ENCODE data around the gene GGCT. TPM values are rescaled to one million over a fixed set of nuclear protein-coding genes. Genes with fewer than 3 reads are reported as not detected.

GGCT gene
- total RNA-seq, 6 donors from 2014 or later = 12.6 to 26.2 (median 22.2) TPM

DNA sequence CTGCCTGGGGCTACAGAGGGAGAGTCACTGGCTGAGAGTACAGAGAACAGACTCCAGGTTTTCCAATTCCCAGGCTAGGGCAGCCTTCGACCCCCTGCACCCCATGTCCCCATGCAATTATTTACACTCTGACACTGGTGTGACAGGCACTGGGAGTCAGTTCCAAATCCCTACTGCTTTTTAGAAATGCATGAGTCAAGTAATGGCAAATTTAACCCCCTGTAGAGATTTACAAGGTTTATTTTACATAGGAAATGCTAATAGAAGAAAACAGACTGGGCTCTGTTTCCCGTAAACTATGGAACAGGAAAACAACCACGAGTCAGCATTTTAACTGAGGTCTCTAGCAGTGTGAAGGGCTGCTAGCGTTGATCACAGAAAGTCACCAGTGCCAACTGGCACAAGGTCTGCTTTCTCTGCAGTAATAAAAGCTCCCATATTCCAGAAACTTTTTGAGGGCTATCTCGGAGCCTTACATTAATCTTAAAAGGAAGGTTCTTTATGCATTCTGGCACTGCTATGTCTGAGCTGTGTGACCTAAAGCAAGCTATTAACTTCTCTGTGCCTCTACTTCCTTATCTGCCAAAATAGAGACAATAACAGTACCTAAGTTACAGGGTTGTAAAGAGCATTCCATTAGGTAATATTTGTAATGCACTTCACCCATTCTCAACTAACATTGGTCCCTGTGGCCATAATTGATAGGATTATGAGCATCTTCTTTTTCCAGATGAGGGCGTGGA is 54.2 kb downstream of the GGCT start:
- Histone ChIP-seq H3K27me3 (no peaks in the 10 kb centered on the region), H3K36me3 (peaks cover 18 to 92% (median 74%) of the 10 kb centered on the region in 4 donors), H3K4me1 (peaks cover 3 to 9% (median 6%) of the 10 kb centered on the region in 4 donors), H3K9me3 (no peaks in the 10 kb centered on the region), H3K4me3 (no peak overlapping the region), H3K27ac (no peak overlapping the region)
- WGBS, 2 donors = 61 to 84% methylated on average over 6 of the region's 6 CpGs
- ATAC-seq (ENCODE audit: low FRiP score in 2 of 2) = no peak
- DNase-seq = no peak
- TF ChIP-seq POLR2AphosphoS5 (IDR thresholded peaks at IDR 0.05) (no peak), POLR2A (IDR thresholded peaks at IDR 0.05) (no peak), EP300 (IDR thresholded peaks at IDR 0.05) (no peak)
- TF ChIP-seq, protein P1, sequence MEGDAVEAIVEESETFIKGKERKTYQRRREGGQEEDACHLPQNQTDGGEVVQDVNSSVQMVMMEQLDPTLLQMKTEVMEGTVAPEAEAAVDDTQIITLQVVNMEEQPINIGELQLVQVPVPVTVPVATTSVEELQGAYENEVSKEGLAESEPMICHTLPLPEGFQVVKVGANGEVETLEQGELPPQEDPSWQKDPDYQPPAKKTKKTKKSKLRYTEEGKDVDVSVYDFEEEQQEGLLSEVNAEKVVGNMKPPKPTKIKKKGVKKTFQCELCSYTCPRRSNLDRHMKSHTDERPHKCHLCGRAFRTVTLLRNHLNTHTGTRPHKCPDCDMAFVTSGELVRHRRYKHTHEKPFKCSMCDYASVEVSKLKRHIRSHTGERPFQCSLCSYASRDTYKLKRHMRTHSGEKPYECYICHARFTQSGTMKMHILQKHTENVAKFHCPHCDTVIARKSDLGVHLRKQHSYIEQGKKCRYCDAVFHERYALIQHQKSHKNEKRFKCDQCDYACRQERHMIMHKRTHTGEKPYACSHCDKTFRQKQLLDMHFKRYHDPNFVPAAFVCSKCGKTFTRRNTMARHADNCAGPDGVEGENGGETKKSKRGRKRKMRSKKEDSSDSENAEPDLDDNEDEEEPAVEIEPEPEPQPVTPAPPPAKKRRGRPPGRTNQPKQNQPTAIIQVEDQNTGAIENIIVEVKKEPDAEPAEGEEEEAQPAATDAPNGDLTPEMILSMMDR (IDR thresholded peaks at IDR 0.05) = no peak

DNA sequence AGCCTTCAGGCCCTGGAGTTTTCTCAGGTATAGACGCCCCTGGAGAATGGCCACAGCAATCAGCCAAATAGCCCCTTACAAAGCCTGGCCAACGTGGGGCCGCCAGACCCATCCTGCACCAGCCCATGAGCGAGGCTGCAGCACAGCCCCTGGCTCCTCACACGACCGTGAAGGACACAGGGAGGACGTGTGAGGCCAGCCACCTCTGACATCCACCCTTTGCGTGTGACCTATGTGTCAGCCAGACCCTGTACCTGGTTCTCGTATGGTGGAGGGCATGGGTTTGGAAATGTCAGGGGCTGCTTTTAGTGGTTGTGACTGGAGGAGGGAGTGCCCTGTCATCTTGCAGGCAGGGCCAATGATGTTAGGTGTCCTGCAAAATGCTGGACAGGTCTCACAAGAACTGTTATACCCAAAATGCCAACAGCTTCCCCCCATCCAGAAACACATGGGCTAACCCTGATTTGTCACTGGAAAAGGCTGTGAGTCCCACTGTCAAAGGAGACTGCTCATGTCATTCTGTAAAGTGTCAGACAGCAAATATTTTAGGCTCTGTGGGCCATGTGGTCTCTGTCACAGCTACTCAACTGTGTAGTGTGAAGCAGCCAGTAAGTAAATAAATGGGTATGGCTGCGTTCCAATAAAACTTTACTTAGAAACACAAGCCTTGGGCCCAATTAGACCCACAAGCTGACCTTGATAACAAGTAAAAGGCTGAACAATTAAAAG is 56.0 kb downstream of the GGCT start:
- Histone ChIP-seq H3K27me3 (no peaks in the 10 kb centered on the region), H3K4me1 (peaks cover 3 to 9% (median 6%) of the 10 kb centered on the region in 4 donors), H3K36me3 (peaks cover 18 to 75% (median 60%) of the 10 kb centered on the region in 4 donors), H3K4me3 (no peak overlapping the region), H3K27ac (no peak overlapping the region), H3K9me3 (no peaks in the 10 kb centered on the region)
- DNase-seq (no peak), ATAC-seq (ENCODE audit: low FRiP score in 2 of 2) (no peak)
- 73 to 86% methylated on average over 4 to 10 of the region's 10 CpGs for WGBS, 2 donors
- TF ChIP-seq POLR2AphosphoS5 (IDR thresholded peaks at IDR 0.05) = no peak
- no peak for TF ChIP-seq POLR2A (IDR thresholded peaks at IDR 0.05)
- TF ChIP-seq, protein P1 (IDR thresholded peaks at IDR 0.05) = no peak
- TF ChIP-seq EP300 (IDR thresholded peaks at IDR 0.05) = no peak

DNA sequence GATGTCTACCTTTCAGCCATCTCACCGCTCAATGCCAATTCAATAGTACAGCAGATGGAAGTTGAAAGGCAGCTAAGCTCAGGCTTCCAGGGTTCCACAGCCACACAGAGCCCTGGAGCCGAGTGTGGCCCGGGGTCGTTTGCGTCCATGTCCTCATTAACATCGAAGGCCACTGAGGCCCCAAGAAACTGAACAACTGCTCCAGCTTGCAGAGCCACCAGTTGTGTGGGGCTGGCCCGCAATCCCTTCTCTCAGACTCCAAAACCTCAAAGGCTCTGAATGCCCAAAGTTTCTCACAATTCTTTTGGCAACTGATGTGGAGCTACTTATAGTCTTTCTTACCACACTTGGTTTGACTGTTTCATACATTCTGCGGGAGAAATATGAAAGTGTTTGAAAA is 57.2 kb downstream of the GGCT start:
- H3K27me3 ChIP-seq = no peaks in the 10 kb centered on the region
- DNase-seq (no peak), ATAC-seq (ENCODE audit: low FRiP score in 2 of 2) (no peak)
- peaks cover 18 to 64% (median 51%) of the 10 kb centered on the region in 4 donors for H3K36me3 ChIP-seq
- no peak for TF ChIP-seq POLR2A (IDR thresholded peaks at IDR 0.05)
- TF ChIP-seq, protein P1 (IDR thresholded peaks at IDR 0.05) = no peak
- TF ChIP-seq EP300 (IDR thresholded peaks at IDR 0.05) = no peak
- TF ChIP-seq POLR2AphosphoS5 (IDR thresholded peaks at IDR 0.05) = no peak
- peaks cover 3 to 9% (median 6%) of the 10 kb centered on the region in 4 donors for H3K4me1 ChIP-seq
- H3K4me3 ChIP-seq = no peak overlapping the region
- no peaks in the 10 kb centered on the region for H3K9me3 ChIP-seq
- WGBS, 2 donors = 94 to 95% methylated on average over 8 of the region's 8 CpGs
- H3K27ac ChIP-seq = no peak overlapping the region

Other genes with a start within 250 kb of the GGCT start
- gene ZNRF2, start 220.2 kb downstream of the GGCT start, total RNA-seq = 10 to 100 TPM; 20.2 to 44.1 (median 27.1) TPM
- 10 to 100 TPM; 24.7 to 71.2 (median 38.0) TPM for gene NOD1, start 26.0 kb downstream of the GGCT start, total RNA-seq
- 100 to 1,000 TPM in 1 of 6 donors, 10 to 100 TPM in 5; 59.5 to 107 (median 81.6) TPM for gene GARS1, start 90.0 kb upstream of the GGCT start, total RNA-seq
- gene CRHR2, start 177.6 kb upstream of the GGCT start, total RNA-seq = 1 to 10 TPM in 1 of 6 donors, under 1 TPM in 3, not detected in 2; 0.10 to 1.0 (median 0.44) TPM
- gene INMT, start 247.3 kb upstream of the GGCT start, total RNA-seq = 100 to 1,000 TPM in 5 of 6 donors, 10 to 100 TPM in 1; 70.5 to 447 (median 322) TPM

Data from upper lobe of left lung (tissue), 6 donors.